GM21619 (cell line): ENCODE data around the gene SCAMP3.

Source experiments
- ATAC-seq: cut with Tn5 transposase; IDR thresholded peaks from one replicate; pipeline ENCODE4 v1.9.1; 2021; ENCODE audit not compliant: unreplicated experiment

SCAMP3 gene

GRCh38 chr1:155285631-155286044 lies 23.5 kb upstream of the SCAMP3 start:
- no peak for ATAC-seq

GRCh38 chr1:155285063-155285462 lies 22.9 kb upstream of the SCAMP3 start:
- ATAC-seq = no peak

- ATAC-seq = no peak
Measured at GRCh38 chr1:155284476-155284875, 22.3 kb upstream of the SCAMP3 start.

GRCh38 chr1:155282488-155283091 lies 20.4 kb upstream of the SCAMP3 start:
- ATAC-seq = no peak

GRCh38 chr1:155279268-155279667 lies 17.1 kb upstream of the SCAMP3 start:
- ATAC-seq = no peak

GRCh38 chr1:155278689-155279160 lies 16.6 kb upstream of the SCAMP3 start:
- ATAC-seq = no peak

- no peak for ATAC-seq
Measured at GRCh38 chr1:155277902-155278688, 15.9 kb upstream of the SCAMP3 start.

GRCh38 chr1:155277070-155277901 lies 15.1 kb upstream of the SCAMP3 start, which contains the start of gene HCN3:
TSS of gene HCN3 (plus strand) at chr1:155277463. CDS start at chr1:155277591, 128 bp downstream.
- ATAC-seq = peak; percentile 64

- peak; percentile 76 for ATAC-seq
Measured at GRCh38 chr1:155273343-155274245, 11.4 kb upstream of the SCAMP3 start, which contains the start of gene CLK2. TSS of gene CLK2 (minus strand) at chr1:155273504. CDS start at chr1:155270977, 2,527 bp downstream.

GRCh38 chr1:155272466-155273342 lies 10.5 kb upstream of the SCAMP3 start:
- peak; percentile 22 for ATAC-seq

GRCh38 chr1:155269381-155269780 lies 7.2 kb upstream of the SCAMP3 start:
- no peak for ATAC-seq

GRCh38 chr1:155268630-155269029 lies 6.5 kb upstream of the SCAMP3 start:
- no peak for ATAC-seq

GRCh38 chr1:155267373-155267772 lies 5.2 kb upstream of the SCAMP3 start:
- ATAC-seq = no peak

- ATAC-seq = no peak
Measured at GRCh38 chr1:155266553-155266952, 4.4 kb upstream of the SCAMP3 start.

GRCh38 chr1:155263067-155263466 lies 907 bp upstream of the SCAMP3 start:
- no peak for ATAC-seq

GRCh38 chr1:155261493-155261851 lies 688 bp downstream of the SCAMP3 start:
- peak; percentile 10 for ATAC-seq

- no peak for ATAC-seq
Measured at GRCh38 chr1:155260276-155260675, 1.9 kb downstream of the SCAMP3 start.

- no peak for ATAC-seq
Measured at GRCh38 chr1:155256058-155256852, 5.9 kb downstream of the SCAMP3 start.
